Adipocyte (in vitro differentiated cells): ENCODE data around the gene EPSTI1.

Source experiments
- DNase-seq: peaks from one replicate; pipeline ENCODE4 v3.0.0-alpha.2; 2015; ENCODE audit warnings: low read depth
- H3K27me3 ChIP-seq: replicated peaks from 2 replicates; pipeline ENCODE4 v1.7.0; 2013; ENCODE audit warnings: mild to moderate bottlenecking, low read length, moderate library complexity; ENCODE audit not compliant: control insufficient read depth, insufficient read depth
- H3K36me3 ChIP-seq: 2 replicates; pipeline ENCODE4 v1.7.0; 2013; ENCODE audit warnings: low read length, mild to moderate bottlenecking, moderate library complexity; ENCODE audit not compliant: control insufficient read depth, insufficient read depth, severe bottlenecking
- H3K4me1 ChIP-seq: 2 replicates; pipeline ENCODE4 v1.7.0; 2013; ENCODE audit warnings: mild to moderate bottlenecking, low read length, moderate library complexity; ENCODE audit not compliant: control insufficient read depth, insufficient read depth
- H3K4me3 ChIP-seq: 2 replicates; pipeline ENCODE4 v1.7.0; 2013; ENCODE audit warnings: mild to moderate bottlenecking, low read length, moderate library complexity
- H3K9ac ChIP-seq: 2 replicates; pipeline ENCODE4 v1.7.0; 2013; ENCODE audit warnings: mild to moderate bottlenecking, low read length, moderate library complexity
- H3K9me3 ChIP-seq: 2 replicates; pipeline ENCODE4 v1.7.0; 2013; ENCODE audit warnings: mild to moderate bottlenecking, low read length, moderate library complexity; ENCODE audit not compliant: control insufficient read depth

EPSTI1 gene

DNA sequence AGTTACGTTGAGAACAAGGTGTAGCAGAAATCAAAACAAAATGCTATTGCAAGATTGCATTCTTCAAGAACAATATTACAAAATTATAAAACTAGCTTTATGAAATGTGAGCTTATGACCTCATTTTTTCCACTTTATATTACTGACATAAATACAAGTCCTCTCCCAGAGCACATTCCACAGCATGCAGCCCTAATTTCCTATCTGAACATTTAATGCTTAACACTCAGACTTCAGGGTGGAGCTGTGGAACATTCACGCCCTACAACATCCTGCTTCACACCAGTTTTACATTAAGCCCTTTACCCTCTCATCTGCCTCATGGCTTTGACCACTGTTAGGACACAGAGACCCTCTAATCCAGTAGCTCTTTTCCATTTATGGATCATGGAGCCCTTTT, 65.5 kb downstream of the EPSTI1 start:
- H3K4me3 ChIP-seq = no peak overlapping the region
- no peaks in the 10 kb centered on the region for H3K27me3 ChIP-seq
- no peak overlapping the region for H3K9ac ChIP-seq
- peaks cover 10% of the 10 kb centered on the region for H3K36me3 ChIP-seq
- DNase-seq = peak; percentile 80
- H3K4me1 ChIP-seq = peaks cover 9% of the 10 kb centered on the region
- peaks cover 7% of the 10 kb centered on the region for H3K9me3 ChIP-seq

DNA sequence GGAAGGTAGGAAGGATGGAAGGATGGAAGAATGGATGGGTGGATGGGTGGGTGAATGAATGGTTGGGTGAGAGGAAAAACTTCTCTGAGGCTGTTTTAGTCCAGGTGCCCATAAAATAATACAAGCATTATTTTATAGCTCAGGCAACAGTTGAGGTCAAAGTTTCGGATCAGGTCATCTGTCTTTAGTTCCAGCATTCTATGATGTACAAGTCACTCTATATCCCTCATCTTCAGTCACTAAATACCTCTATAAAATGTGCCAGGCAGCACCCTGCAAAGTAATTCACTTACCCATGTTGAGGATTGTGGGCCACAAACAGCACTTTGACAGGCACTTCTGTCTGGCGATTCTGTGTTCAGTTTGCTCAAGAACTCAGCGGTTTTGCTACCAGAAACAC, 66.0 kb downstream of the EPSTI1 start:
- H3K36me3 ChIP-seq = peaks cover 10% of the 10 kb centered on the region
- H3K4me3 ChIP-seq = no peak overlapping the region
- H3K9ac ChIP-seq = no peak overlapping the region
- H3K4me1 ChIP-seq = peaks cover 9% of the 10 kb centered on the region
- peaks cover 7% of the 10 kb centered on the region for H3K9me3 ChIP-seq
- no peak for DNase-seq
- H3K27me3 ChIP-seq = no peaks in the 10 kb centered on the region

DNA sequence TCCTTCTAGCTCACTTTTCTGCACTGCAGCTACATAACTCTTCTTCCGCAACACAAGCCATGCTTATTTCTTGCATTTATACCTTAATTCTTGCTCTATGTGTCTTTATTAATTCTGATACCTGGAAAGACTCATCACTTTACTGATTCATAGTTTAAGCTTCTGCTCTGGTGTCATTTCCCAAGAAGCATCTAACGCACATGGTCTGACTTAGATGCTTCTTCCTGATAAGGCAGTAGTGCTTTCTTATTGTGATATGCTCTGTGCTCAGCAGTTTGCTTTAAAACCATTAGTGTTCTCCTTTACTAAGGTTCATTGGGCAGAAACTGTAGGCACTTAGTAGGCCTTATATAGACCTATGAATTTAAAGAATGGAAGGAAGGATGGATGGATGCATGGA, 66.4 kb downstream of the EPSTI1 start:
- no peak overlapping the region for H3K9ac ChIP-seq
- peaks cover 7% of the 10 kb centered on the region for H3K9me3 ChIP-seq
- no peak overlapping the region for H3K4me3 ChIP-seq
- peaks cover 9% of the 10 kb centered on the region for H3K4me1 ChIP-seq
- DNase-seq = no peak
- H3K36me3 ChIP-seq = peaks cover 10% of the 10 kb centered on the region
- H3K27me3 ChIP-seq = no peaks in the 10 kb centered on the region

DNA sequence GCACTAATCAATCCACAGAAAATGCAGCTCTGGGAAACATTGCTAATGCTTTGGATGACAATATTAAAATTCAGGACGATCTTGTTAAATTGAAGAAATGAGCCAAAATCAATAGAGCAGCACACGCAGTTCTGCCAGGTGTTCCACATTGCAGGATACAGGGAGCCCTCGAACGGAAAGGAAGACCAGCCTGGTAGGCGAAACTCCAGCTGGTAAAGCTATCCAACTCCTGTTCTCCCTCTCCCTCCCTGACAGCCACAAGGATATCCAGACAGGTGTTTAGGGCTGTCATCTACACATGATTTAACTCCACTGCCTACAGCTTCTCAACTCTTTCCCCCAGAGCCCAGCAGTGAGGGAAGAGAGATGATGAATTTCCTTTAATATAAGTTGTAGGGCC, 67.7 kb downstream of the EPSTI1 start:
- Histone ChIP-seq H3K27me3 (no peaks in the 10 kb centered on the region), H3K9ac (no peak overlapping the region), H3K9me3 (peaks cover 7% of the 10 kb centered on the region), H3K4me1 (peaks cover 4% of the 10 kb centered on the region), H3K4me3 (no peak overlapping the region), H3K36me3 (peaks cover 10% of the 10 kb centered on the region)
- no peak for DNase-seq

DNA sequence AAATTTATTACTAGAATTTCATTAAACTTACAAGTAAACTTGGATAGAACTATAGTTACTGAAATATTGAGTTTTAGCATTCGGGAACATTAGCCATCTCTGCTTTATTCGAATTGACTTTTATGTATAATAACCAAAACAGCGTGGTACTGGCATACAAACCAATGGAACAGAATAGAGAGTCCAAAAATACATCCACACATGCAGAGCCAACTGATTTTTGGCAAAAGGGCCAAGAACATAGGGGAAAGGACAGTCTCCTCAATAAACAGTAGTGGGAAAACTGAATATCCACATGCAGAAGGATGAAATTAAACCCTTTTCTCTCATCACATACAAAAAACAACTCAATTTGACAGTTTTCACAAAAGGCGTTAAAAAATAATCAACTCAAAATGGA, 84.3 kb downstream of the EPSTI1 start:
- Histone ChIP-seq H3K4me3 (no peak overlapping the region), H3K4me1 (no peaks in the 10 kb centered on the region), H3K9ac (no peak overlapping the region), H3K9me3 (no peaks in the 10 kb centered on the region), H3K36me3 (no peaks in the 10 kb centered on the region), H3K27me3 (no peaks in the 10 kb centered on the region)
- no peak for DNase-seq

DNA sequence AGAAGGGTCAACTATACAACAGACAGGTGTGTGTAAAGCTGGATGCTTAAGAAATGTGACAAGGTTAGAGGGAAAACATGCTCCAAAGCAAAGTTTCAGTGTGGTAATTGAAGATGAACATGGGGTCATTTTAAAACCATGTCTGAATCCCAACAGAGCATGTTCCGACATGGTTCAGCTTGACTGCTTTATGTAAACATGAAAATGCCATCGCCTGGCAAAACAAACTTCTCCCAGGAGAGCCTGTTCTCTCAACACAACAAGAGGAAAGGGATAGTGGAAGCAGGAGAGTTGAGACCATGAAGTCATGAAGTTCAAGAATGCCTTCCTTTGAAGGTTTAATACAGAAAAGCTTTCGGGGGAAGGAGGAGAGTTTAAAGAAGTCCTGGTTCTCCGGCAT, 85.8 kb downstream of the EPSTI1 start:
- no peaks in the 10 kb centered on the region for H3K9me3 ChIP-seq
- H3K36me3 ChIP-seq = no peaks in the 10 kb centered on the region
- H3K4me3 ChIP-seq = no peak overlapping the region
- no peaks in the 10 kb centered on the region for H3K4me1 ChIP-seq
- H3K9ac ChIP-seq = no peak overlapping the region
- DNase-seq = no peak
- no peaks in the 10 kb centered on the region for H3K27me3 ChIP-seq

DNA sequence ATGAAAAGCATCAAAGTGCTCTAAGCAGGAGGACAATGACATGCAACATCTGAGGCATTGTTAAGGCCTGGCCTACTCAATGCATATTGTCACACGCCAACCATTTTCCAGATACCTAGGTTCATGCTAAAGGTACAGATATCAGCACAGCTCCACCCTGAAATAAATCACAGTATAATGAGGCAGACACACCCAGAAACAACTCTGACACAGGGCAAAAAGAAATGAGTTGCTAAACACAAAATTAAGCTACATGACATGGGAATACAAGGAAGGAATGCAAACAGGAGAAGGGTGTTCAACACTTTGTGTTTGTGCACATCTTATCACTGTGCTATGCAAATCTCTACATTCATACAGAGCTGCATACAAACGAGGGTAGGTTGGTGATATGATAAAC, 86.5 kb downstream of the EPSTI1 start:
- Histone ChIP-seq H3K4me3 (no peak overlapping the region), H3K36me3 (no peaks in the 10 kb centered on the region), H3K9me3 (no peaks in the 10 kb centered on the region), H3K9ac (no peak overlapping the region), H3K27me3 (no peaks in the 10 kb centered on the region), H3K4me1 (no peaks in the 10 kb centered on the region)
- DNase-seq = no peak

DNA sequence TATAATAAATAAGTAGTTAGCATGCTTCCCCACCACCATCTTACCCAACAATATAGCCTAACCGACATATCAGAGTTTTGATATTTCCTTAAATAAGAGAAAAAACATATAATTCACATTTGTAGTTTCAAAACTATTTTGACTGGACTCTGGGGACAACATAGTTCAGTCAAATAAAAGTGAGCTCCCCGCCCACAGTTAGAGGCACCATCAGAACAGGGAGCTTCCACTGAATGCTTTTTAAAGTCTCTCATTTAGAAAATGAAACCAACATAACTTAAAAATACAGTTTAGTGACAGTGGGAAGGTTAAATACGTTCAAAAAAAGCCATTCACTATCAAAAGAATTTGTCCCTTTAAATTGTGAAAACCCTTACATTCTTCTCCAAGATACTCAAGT, 92.8 kb downstream of the EPSTI1 start:
- Histone ChIP-seq H3K4me3 (peak overlapping the region; percentile 58), H3K36me3 (no peaks in the 10 kb centered on the region), H3K9me3 (no peaks in the 10 kb centered on the region), H3K27me3 (no peaks in the 10 kb centered on the region), H3K4me1 (peaks cover 11% of the 10 kb centered on the region), H3K9ac (no peak overlapping the region)
- no peak for DNase-seq

DNA sequence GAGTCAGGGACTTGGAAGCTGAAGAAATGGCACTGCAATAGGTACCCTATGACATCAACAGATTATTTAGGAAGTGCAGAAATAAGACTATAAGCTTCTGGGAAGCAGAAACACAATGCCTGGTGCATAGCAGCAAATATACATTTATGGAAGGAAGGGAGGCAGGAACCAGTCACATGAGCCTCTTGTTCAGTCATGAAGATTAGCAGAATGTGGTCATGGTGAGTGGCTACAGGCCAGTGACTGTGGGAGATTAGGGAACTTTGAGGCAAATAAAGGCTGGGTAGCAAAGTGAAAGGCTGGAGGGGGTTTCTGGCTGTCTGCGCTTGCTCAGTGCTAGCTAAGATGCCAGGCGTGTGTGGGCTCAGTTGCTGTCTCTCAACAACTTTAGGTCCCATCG, 96.3 kb downstream of the EPSTI1 start:
- peaks cover 35% of the 10 kb centered on the region for H3K4me1 ChIP-seq
- no peak for DNase-seq
- no peaks in the 10 kb centered on the region for H3K9me3 ChIP-seq
- no peak overlapping the region for H3K9ac ChIP-seq
- no peaks in the 10 kb centered on the region for H3K36me3 ChIP-seq
- no peaks in the 10 kb centered on the region for H3K27me3 ChIP-seq
- H3K4me3 ChIP-seq = no peak overlapping the region

DNA sequence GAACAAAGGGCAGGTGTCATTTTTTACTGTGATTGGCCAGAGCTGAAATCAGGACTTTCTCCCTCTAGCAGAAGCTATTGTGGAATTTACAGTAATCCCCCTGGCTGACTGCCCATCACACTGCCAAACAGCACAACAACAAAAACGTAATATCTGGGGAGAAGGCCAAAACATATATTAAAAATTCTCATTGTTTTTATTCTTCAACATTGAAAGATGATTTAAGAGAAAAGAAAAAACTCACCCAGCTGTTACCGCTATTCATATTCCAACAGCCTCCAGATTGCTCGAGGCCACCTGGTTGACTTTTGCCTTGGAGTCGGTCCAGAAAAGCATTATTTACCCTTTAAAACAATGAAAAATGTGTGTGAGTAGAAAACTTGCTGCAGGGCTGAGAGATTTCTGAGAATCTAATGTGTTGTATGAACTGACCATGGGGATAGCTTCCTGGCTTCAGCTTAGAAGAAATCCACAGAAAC, 97.2 kb downstream of the EPSTI1 start:
- Histone ChIP-seq H3K27me3 (no peaks in the 10 kb centered on the region), H3K9ac (no peak overlapping the region), H3K36me3 (no peaks in the 10 kb centered on the region), H3K4me1 (peaks cover 35% of the 10 kb centered on the region), H3K4me3 (no peak overlapping the region), H3K9me3 (no peaks in the 10 kb centered on the region)
- peak; percentile 90 for DNase-seq

DNA sequence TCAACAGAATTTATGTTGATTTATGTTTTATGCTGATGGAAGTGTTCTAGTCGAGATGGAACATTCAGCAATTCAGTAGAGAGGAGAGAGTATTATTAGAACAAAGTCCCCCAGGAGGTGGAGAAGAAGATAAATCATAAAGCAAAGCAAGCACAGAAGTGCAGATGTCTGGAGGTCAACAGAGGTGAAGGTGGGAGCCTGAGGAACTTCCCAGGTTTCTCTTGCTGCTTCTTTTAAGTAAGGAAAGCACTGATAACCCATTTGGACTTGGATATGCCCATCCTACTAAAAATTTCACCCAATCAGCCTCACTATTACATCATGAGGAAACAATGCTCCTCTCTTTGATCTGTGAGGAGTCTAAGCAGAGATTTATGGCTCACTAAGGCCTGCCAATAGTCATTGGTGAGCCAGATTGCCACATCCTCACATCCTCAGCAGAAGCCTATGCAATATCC, 98.8 kb downstream of the EPSTI1 start:
- DNase-seq = peak; percentile 32
- Histone ChIP-seq H3K4me1 (peaks cover 33% of the 10 kb centered on the region), H3K4me3 (peak overlapping the region; percentile 2), H3K27me3 (no peaks in the 10 kb centered on the region), H3K9ac (peak overlapping the region; percentile 25), H3K9me3 (no peaks in the 10 kb centered on the region), H3K36me3 (peaks cover 3% of the 10 kb centered on the region)

DNA sequence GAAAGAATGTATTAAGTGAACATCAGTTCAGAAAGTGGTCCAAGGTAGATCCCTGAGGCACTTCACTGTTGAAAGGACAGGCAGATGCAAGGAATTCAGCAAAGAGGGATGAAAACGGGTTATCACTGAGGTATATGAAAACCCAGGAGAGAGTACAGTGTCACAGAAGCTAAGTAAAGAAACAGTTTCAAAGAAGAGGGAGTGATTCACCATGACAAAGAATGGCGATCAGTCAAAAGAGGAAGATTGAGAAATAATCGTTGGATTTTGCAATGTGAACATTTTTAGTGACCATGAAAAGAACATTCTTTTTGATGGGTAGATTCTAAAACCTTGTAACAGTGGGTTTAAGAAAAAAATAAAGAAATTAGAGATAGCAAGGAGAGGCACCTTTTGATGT, 99.3 kb downstream of the EPSTI1 start:
- DNase-seq = peak; percentile 50
- Histone ChIP-seq H3K9ac (peak overlapping the region; percentile 25), H3K4me1 (peaks cover 33% of the 10 kb centered on the region), H3K27me3 (no peaks in the 10 kb centered on the region), H3K36me3 (peaks cover 7% of the 10 kb centered on the region), H3K4me3 (peak overlapping the region; percentile 2), H3K9me3 (no peaks in the 10 kb centered on the region)
